WTC11 (cell line): ENCODE results near the gene STRA8. TPM values are rescaled to one million over a fixed set of nuclear protein-coding genes. Genes with fewer than 3 reads are reported as not detected.
A peak's percentile ranks its signal among the peaks of the same experiment; 100 is the strongest.

Source experiments
- ATAC-seq: fragments of 200-7000 bp; cut with Tn5 transposase; 2 replicates; pipeline ENCODE4 v1.10.0; 2021; ENCODE audit warnings: mild to moderate bottlenecking, moderate library complexity
- CTCF ChIA-PET: fragments of 300-600 bp; sonication (Branson Sonifier 250); formaldehyde crosslinking; loops from one replicate; lab custom pipeline; 2021; ENCODE audit warnings: antibody characterized with exemption; lab: Charles Lee
- POLR2A ChIA-PET: fragments of 350-600 bp; sonication (Branson Sonifier 250); formaldehyde crosslinking; loops from one replicate; lab custom pipeline; 2021; ENCODE audit warnings: antibody characterized with exemption; lab: Charles Lee
- DNase-seq: peaks from one replicate; pipeline ENCODE4 v3.0.0; 2021; ENCODE audit warnings: low spot score
- H3K27ac Mint-ChIP-seq: 2 replicates; pipeline ENCODE4 v1.8.0; 2021; ENCODE audit warnings: mixed read lengths
- H3K27me3 Mint-ChIP-seq: 2 replicates; pipeline ENCODE4 v1.8.0; 2021; ENCODE audit warnings: low read depth, mild to moderate bottlenecking, moderate library complexity, mixed read lengths
- H3K36me3 Mint-ChIP-seq: 2 replicates; pipeline ENCODE4 v1.8.0; 2021; ENCODE audit warnings: mixed read lengths
- H3K4me1 Mint-ChIP-seq: 2 replicates; pipeline ENCODE4 v1.8.0; 2022; ENCODE audit warnings: mixed read lengths
- H3K4me3 Mint-ChIP-seq: 2 replicates; pipeline ENCODE4 v1.8.0; 2021; ENCODE audit warnings: mild to moderate bottlenecking, moderate library complexity, mixed read lengths
- H3K9me3 Mint-ChIP-seq: 2 replicates; pipeline ENCODE4 v1.8.0; 2021; ENCODE audit warnings: mixed read lengths
- ATF1 ChIP-seq: sonication (generic); formaldehyde crosslinking; IDR thresholded peaks from 2 replicates; pipeline ENCODE4 v1.8.1; 2023; ENCODE audit warnings: mild to moderate bottlenecking, moderate library complexity, missing genetic modification reagents
- CBFB ChIP-seq: sonication (generic); formaldehyde crosslinking; IDR thresholded peaks from 2 replicates; pipeline ENCODE4 v1.8.1; 2022; ENCODE audit warnings: mild to moderate bottlenecking, low read depth, missing genetic modification reagents
- MYBL2 ChIP-seq: sonication (generic); formaldehyde crosslinking; IDR thresholded peaks from 2 replicates; pipeline ENCODE4 v1.8.1; 2023; ENCODE audit warnings: mild to moderate bottlenecking, moderate library complexity, missing genetic modification reagents
- NR3C1 ChIP-seq: sonication (generic); formaldehyde crosslinking; conservative IDR thresholded peaks from 2 replicates; pipeline ENCODE4 v1.8.1; 2023; ENCODE audit warnings: low read depth, mild to moderate bottlenecking, missing genetic modification reagents
- SMAD3 ChIP-seq: sonication (generic); formaldehyde crosslinking; IDR thresholded peaks from 2 replicates; pipeline ENCODE4 v1.8.0; 2022; ENCODE audit warnings: missing genetic modification reagents, mild to moderate bottlenecking, borderline replicate concordance
- ZNF396 ChIP-seq: fragments of 250-450 bp; sonication (Bioruptor Pico); IDR thresholded peaks from 2 replicates; pipeline ENCODE4 v1.8.0; 2021; ENCODE audit warnings: mild to moderate bottlenecking, moderate library complexity, borderline replicate concordance
- ZNF671 ChIP-seq: fragments of 250-450 bp; sonication (Bioruptor Pico); IDR thresholded peaks from 2 replicates; pipeline ENCODE4 v1.8.0; 2021; ENCODE audit warnings: mild to moderate bottlenecking
- total RNA-seq: library from RNA; stranded (reverse); gene quantifications from 3 replicates; pipeline ENCODE4 v1.2.3, GENCODE V29; 2021
- TF ChIP-seq, protein P1 (sequence below): fragments of 250-450 bp; sonication (Bioruptor Pico); IDR thresholded peaks from 2 replicates; pipeline ENCODE4 v1.9.0; 2021; ENCODE audit warnings: moderate library complexity, mild to moderate bottlenecking, inconsistent platforms, borderline replicate concordance
- TF ChIP-seq, protein P2 (sequence below): fragments of 200-600 bp; IDR thresholded peaks from 2 replicates; pipeline ENCODE4 v1.8.0; 2022; ENCODE audit warnings: antibody characterized with exemption
- TF ChIP-seq, protein P3 (sequence below): sonication (generic); formaldehyde crosslinking; IDR thresholded peaks from 2 replicates; pipeline ENCODE4 v1.8.0; 2022; ENCODE audit warnings: mild to moderate bottlenecking, missing genetic modification reagents
- TF ChIP-seq, protein P4 (sequence below): sonication (generic); formaldehyde crosslinking; IDR thresholded peaks from 2 replicates; pipeline ENCODE4 v1.8.1; 2023; ENCODE audit warnings: mild to moderate bottlenecking, missing genetic modification reagents
- TF ChIP-seq, protein P5 (sequence below): sonication (generic); formaldehyde crosslinking; IDR thresholded peaks from 2 replicates; pipeline ENCODE4 v1.8.1; 2023; ENCODE audit warnings: mild to moderate bottlenecking, missing genetic modification reagents, moderate library complexity
- TF ChIP-seq, protein P6 (sequence below): sonication (generic); formaldehyde crosslinking; IDR thresholded peaks from 2 replicates; pipeline ENCODE4 v1.8.1; 2022; ENCODE audit warnings: mild to moderate bottlenecking, moderate library complexity, missing genetic modification reagents
- TF ChIP-seq, protein P7 (sequence below): sonication (generic); formaldehyde crosslinking; IDR thresholded peaks from 2 replicates; pipeline ENCODE4 v1.8.1; 2023; ENCODE audit warnings: mild to moderate bottlenecking, missing genetic modification reagents, borderline replicate concordance
- TF ChIP-seq, protein P8 (sequence below): sonication (generic); formaldehyde crosslinking; IDR thresholded peaks from 2 replicates; pipeline ENCODE4 v1.8.1; 2023; ENCODE audit warnings: mild to moderate bottlenecking, moderate library complexity, missing genetic modification reagents

STRA8 gene
- total RNA-seq, 1 experiment from 2014 or later: not detected

DNA sequence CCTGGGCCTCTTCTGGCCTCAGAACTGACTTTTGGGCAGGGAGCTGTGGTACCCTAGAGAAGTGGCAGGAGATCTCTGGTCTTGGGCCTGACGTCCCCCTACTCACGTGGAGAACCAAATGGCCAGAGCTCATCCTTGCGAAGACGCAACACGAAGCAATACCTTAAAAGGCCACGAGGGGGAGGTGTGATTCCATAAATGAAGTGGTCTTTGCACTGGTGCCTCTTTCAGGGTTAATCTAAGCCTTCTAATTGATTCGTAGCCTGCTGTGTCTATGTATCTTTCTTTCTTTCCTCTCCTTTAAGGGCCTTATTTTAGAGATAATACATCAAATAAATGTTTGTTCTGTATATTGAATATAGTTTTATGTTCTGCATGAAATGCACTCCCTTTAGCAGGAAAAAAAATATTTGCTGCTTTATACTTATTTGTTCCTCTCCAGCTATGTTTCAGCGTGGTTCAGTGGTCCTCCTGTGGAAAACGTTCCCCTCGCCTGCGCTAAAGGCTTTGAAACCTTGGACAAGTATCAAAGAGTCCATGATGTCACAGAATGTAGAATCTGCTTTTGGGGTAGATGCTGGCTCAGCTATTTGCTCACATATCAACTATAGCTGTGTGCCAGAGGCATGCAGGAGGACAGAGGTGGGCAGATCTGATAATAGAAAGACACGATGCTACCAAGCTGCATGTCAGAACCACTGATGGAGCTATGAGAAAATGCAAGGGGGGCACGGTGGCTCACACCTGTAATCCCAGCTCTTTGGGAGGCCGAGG lies 41.0 kb downstream of the STRA8 start:
- no peak overlapping the region for H3K27ac Mint-ChIP-seq
- no peaks in the 10 kb centered on the region; the same call in 1 of the 2 replicates for H3K27me3 Mint-ChIP-seq
- H3K4me1 Mint-ChIP-seq: no peaks in the 10 kb centered on the region
- CTCF ChIA-PET: interaction anchor here (0.6 to 3.5 kb wide), 77 partner anchors 8 to 1883 kb away, joined by 3 to 64 read pairs (median 4); partner anchors contain the start of genes SLC13A4, STMP1 and WDR91
- no peak overlapping the region for H3K4me3 Mint-ChIP-seq
- peak; percentile 88 for DNase-seq
- ATAC-seq: peak; percentile 89
- TF ChIP-seq, protein P1, sequence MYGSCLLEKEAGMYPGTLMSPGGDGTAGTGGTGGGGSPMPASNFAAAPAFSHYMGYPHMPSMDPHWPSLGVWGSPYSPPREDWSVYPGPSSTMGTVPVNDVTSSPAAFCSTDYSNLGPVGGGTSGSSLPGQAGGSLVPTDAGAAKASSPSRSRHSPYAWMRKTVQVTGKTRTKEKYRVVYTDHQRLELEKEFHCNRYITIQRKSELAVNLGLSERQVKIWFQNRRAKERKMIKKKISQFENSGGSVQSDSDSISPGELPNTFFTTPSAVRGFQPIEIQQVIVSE (CRISPR knock-in tag): no peak
- TF ChIP-seq SMAD3 (CRISPR knock-in tag): 0 out of 2 replicates have a peak, but pooled peaks have one; percentile 26
- TF ChIP-seq, protein P2, sequence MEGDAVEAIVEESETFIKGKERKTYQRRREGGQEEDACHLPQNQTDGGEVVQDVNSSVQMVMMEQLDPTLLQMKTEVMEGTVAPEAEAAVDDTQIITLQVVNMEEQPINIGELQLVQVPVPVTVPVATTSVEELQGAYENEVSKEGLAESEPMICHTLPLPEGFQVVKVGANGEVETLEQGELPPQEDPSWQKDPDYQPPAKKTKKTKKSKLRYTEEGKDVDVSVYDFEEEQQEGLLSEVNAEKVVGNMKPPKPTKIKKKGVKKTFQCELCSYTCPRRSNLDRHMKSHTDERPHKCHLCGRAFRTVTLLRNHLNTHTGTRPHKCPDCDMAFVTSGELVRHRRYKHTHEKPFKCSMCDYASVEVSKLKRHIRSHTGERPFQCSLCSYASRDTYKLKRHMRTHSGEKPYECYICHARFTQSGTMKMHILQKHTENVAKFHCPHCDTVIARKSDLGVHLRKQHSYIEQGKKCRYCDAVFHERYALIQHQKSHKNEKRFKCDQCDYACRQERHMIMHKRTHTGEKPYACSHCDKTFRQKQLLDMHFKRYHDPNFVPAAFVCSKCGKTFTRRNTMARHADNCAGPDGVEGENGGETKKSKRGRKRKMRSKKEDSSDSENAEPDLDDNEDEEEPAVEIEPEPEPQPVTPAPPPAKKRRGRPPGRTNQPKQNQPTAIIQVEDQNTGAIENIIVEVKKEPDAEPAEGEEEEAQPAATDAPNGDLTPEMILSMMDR: peak; percentile 90
- no peak for TF ChIP-seq ZNF396 (CRISPR knock-in tag)
- TF ChIP-seq, protein P3, sequence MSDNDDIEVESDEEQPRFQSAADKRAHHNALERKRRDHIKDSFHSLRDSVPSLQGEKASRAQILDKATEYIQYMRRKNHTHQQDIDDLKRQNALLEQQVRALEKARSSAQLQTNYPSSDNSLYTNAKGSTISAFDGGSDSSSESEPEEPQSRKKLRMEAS (CRISPR knock-in tag): peak; percentile 28; the same call in 1 of the 2 replicates
- no peaks in the 10 kb centered on the region for H3K36me3 Mint-ChIP-seq
- POLR2A ChIA-PET: no interaction called here
- peaks cover 19% of the 10 kb centered on the region for H3K9me3 Mint-ChIP-seq

DNA sequence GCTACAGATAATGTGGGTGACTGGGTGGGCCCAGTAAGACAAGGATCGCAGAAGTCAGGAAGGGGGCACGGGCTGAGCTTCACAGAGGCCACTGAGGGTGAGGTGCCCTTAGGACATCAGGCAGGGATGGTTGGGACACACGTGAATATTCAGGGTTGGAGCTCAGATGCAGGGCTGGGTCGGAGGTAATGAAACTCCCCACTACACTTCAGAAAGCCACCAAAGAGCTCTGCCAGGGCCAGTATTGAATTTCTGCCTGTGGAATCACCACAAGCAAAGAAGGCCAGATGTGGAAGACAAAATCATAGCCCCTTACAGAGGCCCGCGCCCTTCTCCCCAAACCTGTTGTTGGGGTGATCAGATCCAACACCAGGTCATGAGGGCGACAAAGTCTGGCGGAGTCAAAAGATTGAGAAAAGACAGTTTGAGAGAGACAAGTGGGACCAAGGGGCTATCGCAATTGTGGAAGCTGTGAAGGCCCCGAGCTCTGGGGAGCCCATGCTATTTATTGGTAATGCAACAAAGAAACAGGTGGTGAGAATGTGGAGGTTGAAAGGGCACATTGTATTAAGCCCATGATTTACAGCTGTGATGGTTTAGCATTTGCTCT lies 42.4 kb downstream of the STRA8 start:
- no peak overlapping the region for H3K4me3 Mint-ChIP-seq
- no peak for DNase-seq
- peaks cover 19% of the 10 kb centered on the region for H3K9me3 Mint-ChIP-seq
- ChIA-PET CTCF (interaction anchor here (2.6 to 3.5 kb wide), 4 partner anchors 14 to 78 kb away, joined by 16 to 64 read pairs (median 40); no protein-coding TSS in a partner anchor), POLR2A (no interaction called here)
- H3K4me1 Mint-ChIP-seq: no peaks in the 10 kb centered on the region
- H3K27ac Mint-ChIP-seq: no peak overlapping the region
- no peaks in the 10 kb centered on the region for H3K36me3 Mint-ChIP-seq
- TF ChIP-seq, protein P4, sequence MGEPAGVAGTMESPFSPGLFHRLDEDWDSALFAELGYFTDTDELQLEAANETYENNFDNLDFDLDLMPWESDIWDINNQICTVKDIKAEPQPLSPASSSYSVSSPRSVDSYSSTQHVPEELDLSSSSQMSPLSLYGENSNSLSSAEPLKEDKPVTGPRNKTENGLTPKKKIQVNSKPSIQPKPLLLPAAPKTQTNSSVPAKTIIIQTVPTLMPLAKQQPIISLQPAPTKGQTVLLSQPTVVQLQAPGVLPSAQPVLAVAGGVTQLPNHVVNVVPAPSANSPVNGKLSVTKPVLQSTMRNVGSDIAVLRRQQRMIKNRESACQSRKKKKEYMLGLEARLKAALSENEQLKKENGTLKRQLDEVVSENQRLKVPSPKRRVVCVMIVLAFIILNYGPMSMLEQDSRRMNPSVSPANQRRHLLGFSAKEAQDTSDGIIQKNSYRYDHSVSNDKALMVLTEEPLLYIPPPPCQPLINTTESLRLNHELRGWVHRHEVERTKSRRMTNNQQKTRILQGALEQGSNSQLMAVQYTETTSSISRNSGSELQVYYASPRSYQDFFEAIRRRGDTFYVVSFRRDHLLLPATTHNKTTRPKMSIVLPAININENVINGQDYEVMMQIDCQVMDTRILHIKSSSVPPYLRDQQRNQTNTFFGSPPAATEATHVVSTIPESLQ (CRISPR knock-in tag): no peak
- TF ChIP-seq NR3C1 (no peak), MYBL2 (CRISPR knock-in tag) (no peak)
- TF ChIP-seq, protein P5, sequence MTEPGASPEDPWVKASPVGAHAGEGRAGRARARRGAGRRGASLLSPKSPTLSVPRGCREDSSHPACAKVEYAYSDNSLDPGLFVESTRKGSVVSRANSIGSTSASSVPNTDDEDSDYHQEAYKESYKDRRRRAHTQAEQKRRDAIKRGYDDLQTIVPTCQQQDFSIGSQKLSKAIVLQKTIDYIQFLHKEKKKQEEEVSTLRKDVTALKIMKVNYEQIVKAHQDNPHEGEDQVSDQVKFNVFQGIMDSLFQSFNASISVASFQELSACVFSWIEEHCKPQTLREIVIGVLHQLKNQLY (CRISPR knock-in tag): no peak
- H3K27me3 Mint-ChIP-seq: no peaks in the 10 kb centered on the region; the same call in 1 of the 2 replicates
- no peak for ATAC-seq

DNA sequence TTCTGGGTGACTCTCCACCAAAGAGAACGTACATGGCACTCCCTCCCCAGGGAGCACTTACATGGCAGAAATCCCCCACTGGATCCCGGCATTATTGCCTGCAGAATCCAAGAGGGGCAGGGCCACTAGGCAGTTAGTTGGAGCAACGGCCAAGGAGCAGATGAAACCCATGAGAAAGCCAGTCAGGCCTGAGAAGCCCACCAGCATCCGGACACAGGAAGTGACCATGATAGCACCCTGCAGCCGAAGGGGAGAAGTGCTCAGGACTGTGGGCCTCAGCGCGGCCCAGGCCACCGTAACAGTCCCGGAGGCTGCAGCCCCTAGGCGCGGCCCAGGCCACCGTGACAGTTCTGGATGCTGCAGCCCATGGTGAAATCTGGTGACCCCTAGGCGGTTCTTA lies 43.5 kb downstream of the STRA8 start:
- Mint-ChIP-seq H3K27ac (no peak overlapping the region), H3K27me3 (no peaks in the 10 kb centered on the region; the same call in 1 of the 2 replicates), H3K4me3 (no peak overlapping the region), H3K4me1 (no peaks in the 10 kb centered on the region), H3K36me3 (no peaks in the 10 kb centered on the region), H3K9me3 (peaks cover 16% of the 10 kb centered on the region)
- no peak for ATAC-seq
- POLR2A ChIA-PET: no interaction called here
- DNase-seq: no peak
- CTCF ChIA-PET: interaction anchor here (0.9 kb wide), 1 partner anchor 59 kb away, joined by 5 read pairs; no protein-coding TSS in a partner anchor
- TF ChIP-seq CBFB (CRISPR knock-in tag): no peak
- TF ChIP-seq, protein P3 (CRISPR knock-in tag): no peak
- no peak for TF ChIP-seq ZNF671 (CRISPR knock-in tag)
- TF ChIP-seq, protein P6, sequence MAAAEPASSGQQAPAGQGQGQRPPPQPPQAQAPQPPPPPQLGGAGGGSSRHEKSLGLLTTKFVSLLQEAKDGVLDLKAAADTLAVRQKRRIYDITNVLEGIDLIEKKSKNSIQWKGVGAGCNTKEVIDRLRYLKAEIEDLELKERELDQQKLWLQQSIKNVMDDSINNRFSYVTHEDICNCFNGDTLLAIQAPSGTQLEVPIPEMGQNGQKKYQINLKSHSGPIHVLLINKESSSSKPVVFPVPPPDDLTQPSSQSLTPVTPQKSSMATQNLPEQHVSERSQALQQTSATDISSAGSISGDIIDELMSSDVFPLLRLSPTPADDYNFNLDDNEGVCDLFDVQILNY (CRISPR knock-in tag): no peak
- TF ChIP-seq ATF1 (CRISPR knock-in tag): no peak
- TF ChIP-seq, protein P7, sequence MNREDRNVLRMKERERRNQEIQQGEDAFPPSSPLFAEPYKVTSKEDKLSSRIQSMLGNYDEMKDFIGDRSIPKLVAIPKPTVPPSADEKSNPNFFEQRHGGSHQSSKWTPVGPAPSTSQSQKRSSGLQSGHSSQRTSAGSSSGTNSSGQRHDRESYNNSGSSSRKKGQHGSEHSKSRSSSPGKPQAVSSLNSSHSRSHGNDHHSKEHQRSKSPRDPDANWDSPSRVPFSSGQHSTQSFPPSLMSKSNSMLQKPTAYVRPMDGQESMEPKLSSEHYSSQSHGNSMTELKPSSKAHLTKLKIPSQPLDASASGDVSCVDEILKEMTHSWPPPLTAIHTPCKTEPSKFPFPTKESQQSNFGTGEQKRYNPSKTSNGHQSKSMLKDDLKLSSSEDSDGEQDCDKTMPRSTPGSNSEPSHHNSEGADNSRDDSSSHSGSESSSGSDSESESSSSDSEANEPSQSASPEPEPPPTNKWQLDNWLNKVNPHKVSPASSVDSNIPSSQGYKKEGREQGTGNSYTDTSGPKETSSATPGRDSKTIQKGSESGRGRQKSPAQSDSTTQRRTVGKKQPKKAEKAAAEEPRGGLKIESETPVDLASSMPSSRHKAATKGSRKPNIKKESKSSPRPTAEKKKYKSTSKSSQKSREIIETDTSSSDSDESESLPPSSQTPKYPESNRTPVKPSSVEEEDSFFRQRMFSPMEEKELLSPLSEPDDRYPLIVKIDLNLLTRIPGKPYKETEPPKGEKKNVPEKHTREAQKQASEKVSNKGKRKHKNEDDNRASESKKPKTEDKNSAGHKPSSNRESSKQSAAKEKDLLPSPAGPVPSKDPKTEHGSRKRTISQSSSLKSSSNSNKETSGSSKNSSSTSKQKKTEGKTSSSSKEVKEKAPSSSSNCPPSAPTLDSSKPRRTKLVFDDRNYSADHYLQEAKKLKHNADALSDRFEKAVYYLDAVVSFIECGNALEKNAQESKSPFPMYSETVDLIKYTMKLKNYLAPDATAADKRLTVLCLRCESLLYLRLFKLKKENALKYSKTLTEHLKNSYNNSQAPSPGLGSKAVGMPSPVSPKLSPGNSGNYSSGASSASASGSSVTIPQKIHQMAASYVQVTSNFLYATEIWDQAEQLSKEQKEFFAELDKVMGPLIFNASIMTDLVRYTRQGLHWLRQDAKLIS: no peak
- TF ChIP-seq, protein P8, sequence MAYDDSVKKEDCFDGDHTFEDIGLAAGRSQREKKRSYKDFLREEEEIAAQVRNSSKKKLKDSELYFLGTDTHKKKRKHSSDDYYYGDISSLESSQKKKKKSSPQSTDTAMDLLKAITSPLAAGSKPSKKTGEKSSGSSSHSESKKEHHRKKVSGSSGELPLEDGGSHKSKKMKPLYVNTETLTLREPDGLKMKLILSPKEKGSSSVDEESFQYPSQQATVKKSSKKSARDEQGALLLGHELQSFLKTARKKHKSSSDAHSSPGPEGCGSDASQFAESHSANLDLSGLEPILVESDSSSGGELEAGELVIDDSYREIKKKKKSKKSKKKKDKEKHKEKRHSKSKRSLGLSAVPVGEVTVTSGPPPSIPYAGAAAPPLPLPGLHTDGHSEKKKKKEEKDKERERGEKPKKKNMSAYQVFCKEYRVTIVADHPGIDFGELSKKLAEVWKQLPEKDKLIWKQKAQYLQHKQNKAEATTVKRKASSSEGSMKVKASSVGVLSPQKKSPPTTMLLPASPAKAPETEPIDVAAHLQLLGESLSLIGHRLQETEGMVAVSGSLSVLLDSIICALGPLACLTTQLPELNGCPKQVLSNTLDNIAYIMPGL: no peak
